ENCODE measurements around the gene SLC6A13. TPM values are rescaled to one million over a fixed set of nuclear protein-coding genes. Genes with fewer than 3 reads are reported as not detected.

SLC6A13 gene
- polyA plus RNA-seq, 2 of the 4 experiments (the other 2 are of a cell fraction): 0.43 to 0.49 TPM

DNA sequence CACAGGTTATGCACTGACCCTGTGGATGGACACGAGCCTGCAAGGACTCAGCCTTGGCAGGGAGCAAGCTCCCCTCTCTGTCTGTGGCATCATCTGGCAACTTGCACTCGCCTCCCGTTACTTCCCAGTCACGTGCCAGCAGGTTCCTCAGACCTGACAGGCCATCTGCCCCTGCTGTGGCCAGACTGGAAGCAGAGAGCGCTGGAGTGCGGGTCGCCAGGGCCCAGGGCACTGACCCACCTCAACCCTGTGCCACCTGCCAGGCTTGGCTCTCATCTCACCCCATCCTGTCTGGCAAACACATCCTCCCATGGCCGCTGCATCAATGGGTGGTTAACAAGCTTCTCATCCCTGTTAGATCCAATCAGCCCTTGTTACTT, 77.1 kb downstream of the SLC6A13 start:
- no peak for DNase-seq (ENCODE audit: low read depth in 1 of 2, low spot score in 1 of 2)
- CTCF ChIA-PET: interaction anchor here (1.1 to 2.1 kb wide), 6 partner anchors 9 to 32 kb away, joined by 3 to 11 read pairs (median 3); no protein-coding TSS in a partner anchor
- H3K4me1 ChIP-seq: peaks cover 11% of the 10 kb centered on the region
- no peak overlapping the region for H3K4me3 ChIP-seq
- no peaks in the 10 kb centered on the region for H3K9me3 ChIP-seq
- POLR2A ChIA-PET: no interaction called here
- FAIRE-seq: no peak
- no peak overlapping the region for H3K27ac ChIP-seq
- no peak for ATAC-seq
- TF ChIP-seq, protein P1, sequence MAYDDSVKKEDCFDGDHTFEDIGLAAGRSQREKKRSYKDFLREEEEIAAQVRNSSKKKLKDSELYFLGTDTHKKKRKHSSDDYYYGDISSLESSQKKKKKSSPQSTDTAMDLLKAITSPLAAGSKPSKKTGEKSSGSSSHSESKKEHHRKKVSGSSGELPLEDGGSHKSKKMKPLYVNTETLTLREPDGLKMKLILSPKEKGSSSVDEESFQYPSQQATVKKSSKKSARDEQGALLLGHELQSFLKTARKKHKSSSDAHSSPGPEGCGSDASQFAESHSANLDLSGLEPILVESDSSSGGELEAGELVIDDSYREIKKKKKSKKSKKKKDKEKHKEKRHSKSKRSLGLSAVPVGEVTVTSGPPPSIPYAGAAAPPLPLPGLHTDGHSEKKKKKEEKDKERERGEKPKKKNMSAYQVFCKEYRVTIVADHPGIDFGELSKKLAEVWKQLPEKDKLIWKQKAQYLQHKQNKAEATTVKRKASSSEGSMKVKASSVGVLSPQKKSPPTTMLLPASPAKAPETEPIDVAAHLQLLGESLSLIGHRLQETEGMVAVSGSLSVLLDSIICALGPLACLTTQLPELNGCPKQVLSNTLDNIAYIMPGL (CRISPR knock-in tag; IDR thresholded peaks at IDR 0.05; ENCODE audit: borderline replicate concordance): no peak
- TF ChIP-seq EP300 (IDR thresholded peaks at IDR 0.05) (no peak), POLR2A (IDR thresholded peaks at IDR 0.05; ENCODE audit: low read length) (no peak), JUN (IDR thresholded peaks at IDR 0.05) (no peak), ESRRA (IDR thresholded peaks at IDR 0.05; ENCODE audit: borderline replicate concordance, low read length) (no peak), CEBPB (IDR thresholded peaks at IDR 0.05) (no peak), NFE2L2 (conservative IDR thresholded peaks at IDR 0.05; ENCODE audit: low read length) (no peak), MYC (IDR thresholded peaks at IDR 0.05; ENCODE audit: borderline replicate concordance, low read length) (no peak), ZFP36 (IDR thresholded peaks at IDR 0.05; ENCODE audit: borderline replicate concordance, partially characterized antibody) (no peak), CHD2 (IDR thresholded peaks at IDR 0.05; ENCODE audit: low read length, partially characterized antibody) (no peak), MAFK (IDR thresholded peaks at IDR 0.05; ENCODE audit: partially characterized antibody) (no peak), EHMT2 (IDR thresholded peaks at IDR 0.05; ENCODE audit: low read depth) (no peak), ZNF302 (CRISPR knock-in tag; IDR thresholded peaks at IDR 0.05) (no peak), ZC3H11A (IDR thresholded peaks at IDR 0.05) (no peak), ZSCAN20 (CRISPR knock-in tag; IDR thresholded peaks at IDR 0.05) (no peak), HOXB5 (CRISPR knock-in tag; IDR thresholded peaks at IDR 0.05) (no peak), RFX5 (IDR thresholded peaks at IDR 0.05) (no peak)
- TF ChIP-seq, protein P2, sequence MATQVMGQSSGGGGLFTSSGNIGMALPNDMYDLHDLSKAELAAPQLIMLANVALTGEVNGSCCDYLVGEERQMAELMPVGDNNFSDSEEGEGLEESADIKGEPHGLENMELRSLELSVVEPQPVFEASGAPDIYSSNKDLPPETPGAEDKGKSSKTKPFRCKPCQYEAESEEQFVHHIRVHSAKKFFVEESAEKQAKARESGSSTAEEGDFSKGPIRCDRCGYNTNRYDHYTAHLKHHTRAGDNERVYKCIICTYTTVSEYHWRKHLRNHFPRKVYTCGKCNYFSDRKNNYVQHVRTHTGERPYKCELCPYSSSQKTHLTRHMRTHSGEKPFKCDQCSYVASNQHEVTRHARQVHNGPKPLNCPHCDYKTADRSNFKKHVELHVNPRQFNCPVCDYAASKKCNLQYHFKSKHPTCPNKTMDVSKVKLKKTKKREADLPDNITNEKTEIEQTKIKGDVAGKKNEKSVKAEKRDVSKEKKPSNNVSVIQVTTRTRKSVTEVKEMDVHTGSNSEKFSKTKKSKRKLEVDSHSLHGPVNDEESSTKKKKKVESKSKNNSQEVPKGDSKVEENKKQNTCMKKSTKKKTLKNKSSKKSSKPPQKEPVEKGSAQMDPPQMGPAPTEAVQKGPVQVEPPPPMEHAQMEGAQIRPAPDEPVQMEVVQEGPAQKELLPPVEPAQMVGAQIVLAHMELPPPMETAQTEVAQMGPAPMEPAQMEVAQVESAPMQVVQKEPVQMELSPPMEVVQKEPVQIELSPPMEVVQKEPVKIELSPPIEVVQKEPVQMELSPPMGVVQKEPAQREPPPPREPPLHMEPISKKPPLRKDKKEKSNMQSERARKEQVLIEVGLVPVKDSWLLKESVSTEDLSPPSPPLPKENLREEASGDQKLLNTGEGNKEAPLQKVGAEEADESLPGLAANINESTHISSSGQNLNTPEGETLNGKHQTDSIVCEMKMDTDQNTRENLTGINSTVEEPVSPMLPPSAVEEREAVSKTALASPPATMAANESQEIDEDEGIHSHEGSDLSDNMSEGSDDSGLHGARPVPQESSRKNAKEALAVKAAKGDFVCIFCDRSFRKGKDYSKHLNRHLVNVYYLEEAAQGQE (IDR thresholded peaks at IDR 0.05): no peak
- TF ChIP-seq, protein P3, sequence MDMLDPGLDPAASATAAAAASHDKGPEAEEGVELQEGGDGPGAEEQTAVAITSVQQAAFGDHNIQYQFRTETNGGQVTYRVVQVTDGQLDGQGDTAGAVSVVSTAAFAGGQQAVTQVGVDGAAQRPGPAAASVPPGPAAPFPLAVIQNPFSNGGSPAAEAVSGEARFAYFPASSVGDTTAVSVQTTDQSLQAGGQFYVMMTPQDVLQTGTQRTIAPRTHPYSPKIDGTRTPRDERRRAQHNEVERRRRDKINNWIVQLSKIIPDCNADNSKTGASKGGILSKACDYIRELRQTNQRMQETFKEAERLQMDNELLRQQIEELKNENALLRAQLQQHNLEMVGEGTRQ (IDR thresholded peaks at IDR 0.05): no peak
- 72% methylated on average over 8 of the region's 8 CpGs for WGBS (ENCODE audit: missing lambda C conversion rate)
- H3K4me2 ChIP-seq: no peak overlapping the region

DNA sequence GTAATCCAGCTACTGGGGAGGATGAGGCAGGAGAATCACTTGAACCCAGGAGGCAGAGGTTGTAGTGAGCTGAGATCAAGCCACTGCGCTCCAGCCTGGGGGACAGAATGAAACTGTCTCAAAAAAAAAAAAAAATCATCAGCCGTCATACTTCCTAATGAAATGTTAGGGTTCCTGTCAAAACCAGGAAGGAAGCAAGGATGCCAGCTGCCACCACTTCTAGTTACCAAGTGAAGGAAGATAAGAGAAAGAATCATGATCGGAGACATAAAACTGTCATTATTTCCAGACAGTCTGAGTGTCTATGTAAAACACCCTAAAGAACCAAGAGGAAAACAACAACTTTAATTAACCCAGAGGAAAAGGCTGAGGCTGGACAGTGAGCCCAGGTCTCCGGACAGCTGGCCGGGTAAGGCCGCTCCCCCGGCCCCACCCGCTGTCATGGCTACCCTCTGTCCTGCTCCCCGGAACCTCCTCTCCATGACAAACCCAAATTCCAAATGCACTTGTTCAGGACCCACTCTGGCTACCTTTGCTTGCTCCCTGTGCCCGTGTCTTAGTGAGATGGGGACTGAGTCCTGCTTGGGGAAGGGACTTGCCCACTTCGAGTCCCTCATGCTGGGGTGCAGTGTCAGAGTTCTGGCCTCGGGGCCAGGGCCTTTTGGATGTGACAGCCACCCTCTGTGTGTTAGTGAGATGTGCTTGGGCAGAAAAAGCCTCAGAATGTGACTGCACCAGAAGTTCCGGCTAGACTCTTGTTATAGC, 77.6 kb downstream of the SLC6A13 start:
- DNase-seq (ENCODE audit: low read depth in 1 of 2, low spot score in 1 of 2) (no peak), ATAC-seq (no peak), FAIRE-seq (no peak)
- CTCF ChIA-PET: interaction anchor here (1.1 to 1.4 kb wide), 4 partner anchors 11 to 32 kb away, joined by 3 to 4 read pairs (median 3); no protein-coding TSS in a partner anchor
- Histone ChIP-seq H3K4me1 (peaks cover 11% of the 10 kb centered on the region), H3K4me3 (no peak overlapping the region), H3K9me3 (no peaks in the 10 kb centered on the region), H3K27ac (no peak overlapping the region), H3K4me2 (no peak overlapping the region)
- 72% methylated on average over 11 of the region's 13 CpGs for WGBS (ENCODE audit: missing lambda C conversion rate)
- POLR2A ChIA-PET: no interaction called here
- TF ChIP-seq KDM1A (IDR thresholded peaks at IDR 0.05; ENCODE audit: low read depth): no peak
- TF ChIP-seq NFE2L2 (conservative IDR thresholded peaks at IDR 0.05; ENCODE audit: low read length): no peak
- TF ChIP-seq RNF2 (IDR thresholded peaks at IDR 0.05; ENCODE audit: borderline replicate concordance, low read depth): no peak
- no peak for TF ChIP-seq CBX8 (IDR thresholded peaks at IDR 0.05)
- no peak for TF ChIP-seq TFCP2L1 (CRISPR knock-in tag; IDR thresholded peaks at IDR 0.05)
- TF ChIP-seq FOXS1 (CRISPR knock-in tag; IDR thresholded peaks at IDR 0.05): no peak
- no peak for TF ChIP-seq FOSL2 (IDR thresholded peaks at IDR 0.05)
- no peak for TF ChIP-seq FOSL2 (CRISPR knock-in tag; IDR thresholded peaks at IDR 0.05)
- no peak for TF ChIP-seq BHLHE40 (IDR thresholded peaks at IDR 0.05; ENCODE audit: low read depth, low read length)
- TF ChIP-seq, protein P3 (IDR thresholded peaks at IDR 0.05): no peak
- TF ChIP-seq, protein P4, sequence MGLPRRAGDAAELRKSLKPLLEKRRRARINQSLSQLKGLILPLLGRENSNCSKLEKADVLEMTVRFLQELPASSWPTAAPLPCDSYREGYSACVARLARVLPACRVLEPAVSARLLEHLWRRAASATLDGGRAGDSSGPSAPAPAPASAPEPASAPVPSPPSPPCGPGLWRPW (IDR thresholded peaks at IDR 0.05): no peak
- no peak for TF ChIP-seq ZFP36 (IDR thresholded peaks at IDR 0.05; ENCODE audit: borderline replicate concordance, partially characterized antibody)
